GM20431 (cell line): ENCODE data around the gene THYN1.
"Not testable (repeated sequence)": the region's sequence is repeated elsewhere in the genome, so short reads cannot be mapped to it uniquely, and the experiment has no call there.

Experiments
- in situ Hi-C: fragments of 300-500 bp; cut with MseI, MboI; formaldehyde crosslinking; loops from one replicate; pipeline ENCODE4 v1.15.0; 2020; ENCODE audit warnings: low sequenced_read_pairs; ENCODE audit not compliant: unreplicated experiment

Gene THYN1

DNA sequence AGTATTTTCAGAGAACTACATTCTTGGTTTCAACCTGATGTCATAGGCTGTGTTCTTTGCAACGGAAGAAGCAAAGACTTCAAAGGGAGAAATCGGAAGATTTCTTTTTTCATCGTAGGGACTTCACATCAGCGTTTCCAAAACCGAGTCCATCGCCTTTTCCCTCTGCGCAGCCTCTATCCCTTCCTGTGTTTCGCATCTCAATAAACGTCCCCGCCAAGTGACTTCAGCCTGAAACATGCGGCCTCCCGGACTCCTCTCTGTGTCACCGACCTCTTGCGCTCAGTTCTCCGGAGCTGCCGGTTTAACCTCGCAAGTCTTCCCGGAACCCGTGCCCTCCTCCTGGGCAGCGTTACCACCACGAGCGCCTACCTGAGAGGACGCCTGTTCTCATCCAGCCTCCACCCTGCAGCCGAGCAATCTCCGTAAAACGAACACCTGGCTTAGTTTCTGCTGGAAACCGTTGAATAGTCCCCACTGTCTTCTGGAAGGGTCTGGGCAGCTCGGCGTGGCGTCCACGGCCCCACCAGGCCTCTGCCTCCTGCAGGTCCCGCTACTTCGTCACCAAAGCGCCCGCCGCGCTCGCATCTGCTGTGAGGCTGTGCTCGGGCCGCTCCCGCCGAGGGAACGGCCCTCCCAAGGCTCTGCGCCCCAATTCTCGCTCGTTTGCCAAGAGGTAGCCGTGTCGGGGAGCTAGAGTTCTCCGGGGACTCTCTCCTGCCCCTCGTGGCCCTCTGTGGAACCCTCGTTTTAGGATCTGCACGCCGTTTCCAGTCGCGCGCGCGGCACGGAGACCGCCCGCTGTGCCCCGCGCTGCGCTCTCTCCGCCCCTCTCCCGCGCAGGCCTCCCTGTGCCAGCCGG lies 22.6 kb upstream of the THYN1 start, which contains the start of gene GLB1L3:
GLB1L3 (plus strand) TSS at position 846 of the 862 bp plus-strand sequence. CDS start 362 bp downstream, outside the sequence.
- in situ Hi-C loops = no loop called here

GRCh38 chr11:134275188-134275533 lies 22.0 kb upstream of the THYN1 start:
- in situ Hi-C loops = no loop called here

DNA sequence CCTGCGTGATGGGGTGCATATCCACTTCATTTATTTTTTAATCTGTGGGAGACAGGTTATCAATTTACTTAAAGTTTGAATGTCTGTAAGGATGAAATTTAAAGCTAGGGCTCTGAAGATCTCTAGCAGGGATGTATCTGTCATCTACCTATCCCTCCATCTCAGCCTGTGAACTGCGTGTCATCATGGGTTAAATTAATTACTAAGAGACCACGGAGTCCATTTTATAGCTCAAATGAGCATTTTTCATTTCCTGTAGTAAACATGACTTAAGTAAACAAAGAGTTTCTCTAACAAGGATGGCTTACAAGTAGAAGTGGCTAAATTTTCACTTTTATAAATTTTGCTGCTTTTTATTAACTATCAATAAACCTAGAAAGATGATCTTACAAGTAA lies 20.2 kb upstream of the THYN1 start:
- in situ Hi-C loops = no loop called here

DNA sequence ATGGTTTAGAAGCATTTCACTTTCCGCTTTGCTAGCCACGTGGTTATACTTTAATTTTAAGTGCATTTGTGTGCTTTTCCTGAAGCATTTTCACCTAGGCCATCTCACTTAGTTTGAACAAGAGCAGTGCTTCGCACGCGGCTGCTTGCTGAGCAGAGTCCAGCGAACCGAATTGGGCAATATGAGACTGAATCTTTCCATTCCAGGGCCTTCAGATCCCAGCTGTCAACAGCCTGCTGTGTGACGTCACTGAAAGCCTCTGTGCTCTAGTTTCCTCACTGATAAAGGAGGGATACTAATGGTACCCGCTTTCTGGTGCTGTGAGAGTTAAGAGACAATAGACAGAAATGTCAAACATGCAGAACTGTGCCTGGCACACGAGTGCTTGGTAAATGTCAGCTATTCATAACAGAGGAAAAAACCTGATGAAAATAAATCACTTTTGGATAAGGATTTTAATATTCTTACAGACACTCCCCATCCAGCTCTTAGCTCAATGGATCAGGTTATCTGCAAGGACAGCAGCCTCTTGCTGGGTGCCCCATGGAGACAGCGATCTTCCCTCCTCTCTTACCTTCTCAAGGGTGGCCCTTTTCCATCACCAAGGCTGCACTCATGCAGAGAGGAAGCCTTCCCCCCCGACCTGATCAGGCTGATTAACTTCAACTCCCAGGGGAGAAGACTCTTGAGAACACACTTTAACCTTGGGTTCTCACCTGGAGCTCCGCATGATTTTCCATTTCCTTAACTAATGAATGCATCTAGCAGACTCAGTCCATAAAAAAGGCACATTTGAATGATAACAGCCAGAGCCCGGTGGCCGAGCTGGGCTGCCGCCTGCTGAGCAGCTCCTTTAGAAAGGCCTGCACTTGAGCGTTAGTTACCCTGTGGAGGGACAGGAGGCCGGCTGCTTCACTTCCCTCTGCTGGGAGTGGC lies 19.5 kb upstream of the THYN1 start:
- in situ Hi-C loops = no loop called here

GRCh38 chr11:134271978-134272377 lies 18.8 kb upstream of the THYN1 start:
- in situ Hi-C loops = no loop called here

GRCh38 chr11:134270250-134270714 lies 17.1 kb upstream of the THYN1 start:
- in situ Hi-C loops = no loop called here

DNA sequence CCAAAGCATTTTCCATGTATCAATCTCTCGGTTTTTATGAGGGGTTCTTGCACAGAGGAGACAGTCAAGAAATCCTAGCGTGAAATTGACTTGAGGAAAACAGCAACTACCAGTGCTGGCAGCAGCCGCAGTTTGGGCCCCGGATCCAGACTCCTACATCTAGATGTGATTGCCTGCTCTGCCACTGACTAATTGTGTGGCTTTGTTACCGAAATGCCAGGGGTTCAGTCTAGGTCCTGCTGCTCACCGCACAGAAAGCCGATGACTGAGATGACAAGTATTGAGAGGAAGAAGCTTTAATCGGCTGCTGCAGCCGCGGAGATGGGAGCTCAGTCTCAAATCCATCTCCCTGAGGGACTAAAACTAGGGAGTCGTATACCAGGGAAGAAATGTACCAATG lies 14.8 kb upstream of the THYN1 start:
- in situ Hi-C loops = no loop called here

DNA sequence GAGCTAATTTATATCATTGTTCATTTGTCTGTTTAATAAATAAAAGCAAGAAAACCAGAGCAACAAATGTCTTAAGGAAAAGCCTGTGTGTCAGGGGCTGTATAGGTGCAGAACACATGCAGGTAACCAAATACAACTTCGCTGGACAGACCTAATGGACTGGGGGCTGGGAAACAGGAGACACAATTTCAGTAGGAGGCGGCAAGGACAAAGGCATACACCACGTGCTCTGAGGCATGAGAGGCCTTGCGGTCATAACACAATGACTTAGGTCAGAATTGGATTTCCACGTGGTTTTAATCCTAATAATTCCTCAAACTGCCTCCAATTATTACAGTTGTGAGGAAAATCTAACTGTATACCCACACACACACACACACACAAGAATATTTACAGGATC lies 14.3 kb upstream of the THYN1 start:
- in situ Hi-C loops = no loop called here

DNA sequence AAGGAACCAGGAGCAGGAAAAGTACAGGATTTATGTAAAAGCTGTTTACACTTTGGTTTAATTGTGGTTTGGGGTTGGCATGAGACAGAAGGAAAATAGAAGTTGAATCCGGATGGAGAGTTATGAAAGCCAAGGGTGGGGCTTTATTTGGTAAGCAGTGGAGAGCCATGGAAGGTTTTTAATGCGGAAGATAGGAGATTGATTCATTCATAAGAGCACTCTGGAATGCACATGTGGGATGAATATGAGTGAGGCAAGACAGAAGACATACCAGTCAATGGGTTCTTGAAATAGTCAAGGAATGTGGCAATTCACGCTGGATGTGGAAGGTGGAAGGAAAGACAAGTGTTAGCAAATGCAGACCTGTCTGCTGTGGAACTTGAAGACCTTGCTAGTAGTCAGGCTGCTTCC lies 13.7 kb upstream of the THYN1 start:
- in situ Hi-C loops = no loop called here

DNA sequence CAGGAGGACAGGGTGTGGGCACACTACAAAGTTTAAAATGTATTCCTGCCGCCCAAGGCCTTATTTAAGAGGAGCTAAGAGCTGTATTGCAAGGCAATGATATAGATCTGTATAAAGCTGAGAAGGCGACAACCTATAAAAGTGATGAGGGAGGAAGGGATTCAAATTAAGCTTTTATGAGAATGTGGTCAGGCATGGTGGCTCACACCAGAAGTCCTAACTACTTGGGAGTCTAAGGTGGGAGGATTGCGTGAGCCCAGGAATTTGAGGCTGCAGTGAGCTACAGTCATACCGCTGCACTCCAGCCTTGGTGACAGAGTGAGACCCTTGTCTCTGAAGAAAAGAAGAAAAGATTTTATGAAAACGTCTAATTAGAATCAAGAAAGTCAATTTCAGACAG lies 13.3 kb upstream of the THYN1 start:
- in situ Hi-C loops = no loop called here

DNA sequence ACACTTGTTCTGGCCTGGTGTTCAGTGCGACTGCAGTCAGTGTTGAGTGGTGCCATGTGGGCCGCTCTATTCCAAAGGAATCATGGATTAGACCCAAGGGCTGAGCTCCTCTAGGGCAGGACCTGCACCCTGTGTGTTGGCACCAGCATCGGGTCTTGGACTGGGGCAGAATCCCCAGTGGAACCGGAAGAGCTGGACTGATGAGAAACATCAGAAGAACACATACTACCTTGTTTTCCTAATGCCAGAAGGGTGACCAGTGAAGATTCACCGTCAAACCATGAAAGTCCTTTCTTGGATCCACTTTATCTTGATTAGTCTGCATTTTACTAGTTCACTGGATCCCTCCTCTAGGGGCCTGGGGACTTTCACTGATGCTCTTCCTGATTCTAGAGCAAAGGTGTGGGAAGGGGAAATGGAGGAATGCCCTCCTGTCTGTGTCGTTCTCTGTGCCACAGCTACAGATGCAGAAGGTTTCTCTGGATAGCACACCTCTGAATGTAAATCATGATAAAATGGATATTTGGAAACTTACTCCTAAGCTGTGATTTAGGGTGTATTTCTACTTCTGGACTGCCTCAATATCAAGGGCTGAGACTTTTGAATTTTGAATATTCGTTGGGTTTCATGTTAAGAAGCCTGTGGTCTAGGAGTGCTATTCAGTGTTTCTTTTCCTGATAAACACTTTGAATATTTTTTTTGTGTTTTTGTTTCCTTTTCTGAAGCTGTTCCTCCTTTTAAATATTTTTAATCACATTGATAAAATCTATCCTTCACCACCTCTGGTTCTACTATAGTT lies 12.0 kb upstream of the THYN1 start:
- in situ Hi-C loops = no loop called here

- in situ Hi-C loops = no loop called here
Measured at GRCh38 chr11:134261626-134262488, 8.7 kb upstream of the THYN1 start.

DNA sequence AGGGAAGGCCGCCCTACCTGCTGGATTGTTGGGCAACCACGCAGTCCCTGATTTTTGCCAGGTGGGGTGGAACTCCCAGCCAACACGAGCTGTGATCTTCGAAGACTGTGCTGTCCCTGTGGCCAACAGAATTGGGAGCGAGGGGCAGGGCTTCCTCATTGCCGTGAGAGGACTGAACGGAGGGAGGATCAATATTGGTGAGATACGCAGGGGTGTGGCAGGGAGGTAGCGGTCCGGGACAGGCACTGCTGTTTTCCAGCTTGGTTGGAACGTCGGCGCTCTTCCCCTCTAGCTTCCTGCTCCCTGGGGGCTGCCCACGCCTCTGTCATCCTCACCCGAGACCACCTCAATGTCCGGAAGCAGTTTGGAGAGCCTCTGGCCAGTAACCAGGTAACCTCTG lies 7.8 kb upstream of the THYN1 start:
- in situ Hi-C loops = no loop called here

DNA sequence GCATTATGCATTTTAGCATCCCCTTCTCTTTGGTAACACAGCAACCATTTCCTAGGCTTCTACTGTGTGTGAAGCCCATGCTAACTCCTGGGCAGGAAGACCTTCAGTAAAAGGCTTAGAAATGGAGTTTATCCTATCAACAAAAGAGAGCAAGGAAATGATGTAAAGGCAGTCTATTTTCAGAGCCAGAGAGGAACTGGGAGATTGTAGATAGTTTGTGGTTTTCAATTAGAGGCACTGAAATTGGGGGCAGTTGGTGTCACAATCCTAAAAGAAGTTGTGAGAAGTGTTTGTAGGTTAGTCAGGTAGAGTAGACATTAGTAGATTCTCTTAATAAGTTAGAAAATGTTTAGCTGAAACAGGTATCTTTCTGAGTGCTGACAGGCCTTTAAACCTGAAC lies 7.4 kb upstream of the THYN1 start:
- in situ Hi-C loops = no loop called here

DNA sequence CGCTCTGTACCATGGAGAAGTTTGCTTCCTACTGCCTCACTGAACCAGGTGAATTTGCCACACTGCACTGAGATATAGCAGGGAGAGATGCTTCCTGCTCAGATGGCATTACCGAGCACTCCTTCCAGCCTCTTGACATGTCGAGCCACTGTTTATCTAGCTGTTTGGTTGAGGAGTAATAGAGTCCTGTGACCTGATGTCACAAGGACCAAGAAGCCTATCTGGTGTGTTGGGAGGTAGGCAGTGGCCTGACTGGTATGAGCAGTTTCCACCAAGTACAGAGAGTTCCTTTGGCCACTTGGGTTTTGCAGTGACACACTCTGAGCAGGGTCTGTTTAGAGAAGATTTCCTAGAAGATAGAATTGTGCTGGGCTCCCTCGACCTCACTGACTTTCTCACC lies 5.4 kb upstream of the THYN1 start:
- in situ Hi-C loops = no loop called here

DNA sequence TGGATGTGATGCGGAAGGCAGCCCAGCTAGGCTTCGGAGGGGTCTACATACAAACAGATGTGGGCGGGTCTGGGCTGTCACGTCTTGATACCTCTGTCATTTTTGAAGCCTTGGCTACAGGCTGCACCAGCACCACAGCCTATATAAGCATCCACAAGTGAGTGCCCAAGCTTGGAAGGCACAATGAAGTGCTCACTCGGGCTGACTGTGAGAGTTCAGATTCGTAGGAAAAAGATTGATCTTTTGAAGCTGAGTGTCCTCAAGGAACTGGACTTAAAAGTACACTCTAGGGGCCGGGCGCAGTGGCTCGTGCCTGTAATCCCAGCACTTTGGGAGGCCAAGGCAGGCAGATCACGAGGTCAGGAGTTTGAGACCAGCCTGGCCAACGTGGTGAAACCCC lies 3.9 kb upstream of the THYN1 start:
- in situ Hi-C loops = no loop called here

DNA sequence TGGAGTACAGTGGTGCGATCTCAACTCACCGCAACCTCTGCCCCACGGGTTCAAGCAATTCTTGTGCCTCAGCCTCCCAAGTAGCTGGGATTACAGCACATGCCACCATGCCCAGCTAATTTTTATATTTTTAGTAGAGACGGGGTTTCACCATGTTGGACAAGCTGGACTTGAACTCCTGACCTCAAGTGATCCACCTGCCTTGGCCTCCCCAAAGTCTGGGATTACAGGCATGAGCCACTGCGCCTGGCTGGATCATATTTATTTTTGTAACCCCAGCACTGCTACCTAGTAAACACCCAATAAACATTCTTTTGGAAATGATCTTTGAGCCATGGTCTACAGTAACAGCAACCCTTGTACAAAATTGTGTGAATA lies 2.0 kb upstream of the THYN1 start:
- in situ Hi-C loops = not testable (repeated sequence)

DNA sequence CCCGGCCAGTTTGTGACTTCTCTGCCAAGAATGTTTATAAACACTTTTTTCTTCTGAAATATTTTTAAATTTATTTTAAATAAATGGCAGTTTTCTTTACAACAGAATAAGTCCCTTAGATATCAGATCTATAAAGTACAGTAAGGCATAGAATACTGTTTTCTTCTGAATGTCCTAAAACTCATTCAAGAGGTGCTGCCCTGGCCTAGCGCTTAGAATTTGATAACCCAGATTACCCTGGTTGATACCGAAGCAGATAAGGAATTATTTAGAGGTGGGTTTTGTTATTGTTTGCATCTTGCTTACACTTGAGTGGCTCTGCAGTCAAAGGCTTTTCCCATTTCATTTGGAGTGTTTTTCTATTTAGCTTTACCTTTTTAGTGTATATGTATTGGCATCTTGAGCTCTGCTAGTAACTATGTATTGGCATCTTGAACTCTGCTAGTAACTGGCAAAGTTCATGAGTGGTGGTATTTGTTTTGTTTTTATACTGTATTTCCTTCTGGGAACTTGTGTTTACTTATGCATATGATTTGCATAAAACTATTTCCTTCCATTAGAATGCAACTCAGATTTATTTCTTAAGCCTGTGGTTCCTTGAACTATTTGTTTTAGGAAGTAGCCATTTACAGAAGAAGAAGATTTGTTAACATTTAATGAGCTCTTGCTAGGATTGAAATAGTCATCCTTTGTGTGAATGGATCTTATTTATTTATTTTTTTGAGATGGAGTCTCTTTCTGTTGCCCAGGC lies 1.5 kb upstream of the THYN1 start:
- in situ Hi-C loops = no loop called here
